GM18868 (cell line): ENCODE data around the gene KRT25.
"Not testable (repeated sequence)": the region's sequence is repeated elsewhere in the genome, so short reads cannot be mapped to it uniquely, and the experiment has no call there.

Source experiments
- ATAC-seq: cut with Tn5 transposase; IDR thresholded peaks from one replicate; pipeline ENCODE4 v1.9.1; 2021; ENCODE audit warnings: mild to moderate bottlenecking, moderate library complexity; ENCODE audit not compliant: unreplicated experiment

Gene KRT25

GRCh38 chr17:40760105-40761016 lies 5.2 kb upstream of the KRT25 start:
- no peak for ATAC-seq

GRCh38 chr17:40753804-40754203 lies 1.3 kb downstream of the KRT25 start:
- no peak for ATAC-seq

GRCh38 chr17:40751065-40751464 lies 4.1 kb downstream of the KRT25 start:
- no peak for ATAC-seq

GRCh38 chr17:40750391-40750790 lies 4.7 kb downstream of the KRT25 start:
- no peak for ATAC-seq

GRCh38 chr17:40748666-40749065 lies 6.5 kb downstream of the KRT25 start:
- ATAC-seq = not testable (repeated sequence)

GRCh38 chr17:40738553-40738952 lies 16.6 kb downstream of the KRT25 start:
- no peak for ATAC-seq

GRCh38 chr17:40735016-40735415 lies 20.1 kb downstream of the KRT25 start:
- no peak for ATAC-seq

- no peak for ATAC-seq
Observed at GRCh38 chr17:40734018-40734417, 21.1 kb downstream of the KRT25 start.

- ATAC-seq = no peak
Observed at GRCh38 chr17:40730970-40731369, 24.2 kb downstream of the KRT25 start.

- no peak for ATAC-seq
Observed at GRCh38 chr17:40727447-40728231, 27.5 kb downstream of the KRT25 start.

- ATAC-seq = no peak
Observed at GRCh38 chr17:40726919-40727318, 28.2 kb downstream of the KRT25 start.

GRCh38 chr17:40724656-40725055 lies 30.5 kb downstream of the KRT25 start:
- ATAC-seq = no peak

GRCh38 chr17:40722241-40722640 lies 32.9 kb downstream of the KRT25 start:
- ATAC-seq = no peak

GRCh38 chr17:40720899-40721298 lies 34.2 kb downstream of the KRT25 start:
- ATAC-seq = no peak

GRCh38 chr17:40718930-40719329 lies 36.2 kb downstream of the KRT25 start:
- no peak for ATAC-seq

- no peak for ATAC-seq
Observed at GRCh38 chr17:40717776-40718175, 37.4 kb downstream of the KRT25 start.

- ATAC-seq = no peak
Observed at GRCh38 chr17:40714473-40714872, 40.7 kb downstream of the KRT25 start.

GRCh38 chr17:40707745-40708144 lies 47.4 kb downstream of the KRT25 start:
- no peak for ATAC-seq

GRCh38 chr17:40705584-40705983 lies 49.5 kb downstream of the KRT25 start:
- no peak for ATAC-seq

GRCh38 chr17:40703652-40704051 lies 51.5 kb downstream of the KRT25 start, which contains the start of gene KRT24:
TSS of gene KRT24 (minus strand) at chr17:40703752. CDS start at chr17:40703693, 59 bp downstream.
- ATAC-seq = no peak

GRCh38 chr17:40702271-40702670 lies 52.9 kb downstream of the KRT25 start:
- ATAC-seq = no peak

GRCh38 chr17:40699853-40700252 lies 55.3 kb downstream of the KRT25 start:
- no peak for ATAC-seq
